Measurements from ENCODE around the gene RAD9A. TPM values are rescaled to one million over a fixed set of nuclear protein-coding genes. Genes with fewer than 3 reads are reported as not detected.

RAD9A gene
- total and polyA plus RNA-seq, 2 of the 4 experiments (the other 2 are of a cell fraction): 2.0 to 10.3 TPM

DNA sequence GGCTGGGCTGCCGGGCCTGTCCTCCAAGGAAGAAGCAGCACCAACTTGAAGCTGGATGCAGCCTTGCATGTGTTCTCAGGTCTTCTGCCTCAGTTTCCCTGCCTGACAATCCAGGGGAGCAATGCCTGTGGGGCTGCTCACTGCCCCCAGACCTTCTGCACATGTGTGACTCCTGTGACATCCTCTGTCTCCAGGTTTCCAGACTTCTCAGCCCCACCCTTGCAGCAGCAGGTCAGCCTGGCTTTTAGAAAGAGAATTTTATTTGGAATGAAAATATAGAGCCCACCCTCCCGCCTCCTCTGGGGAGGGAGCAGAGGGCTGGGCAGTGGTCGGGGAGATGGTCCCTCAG lies 46.0 kb downstream of the RAD9A start:
- POLR2A ChIA-PET (ENCODE audit: unreplicated experiment): interaction anchor here (0.5 kb wide), 1 partner anchor 31 kb away, joined by 12 read pairs; no protein-coding TSS in a partner anchor
- intact Hi-C loops (cut with micrococcal nuclease): no loop called here

More for the DNA sequence above, 46.0 kb downstream of the RAD9A start:
- H3K4me3 ChIP-seq (ENCODE audit: insufficient read depth, low read depth, low read length): no peak overlapping the region
- DNase-seq: no peak
- no peak overlapping the region for H3K4ac ChIP-seq (ENCODE audit: low read depth, low read length)
- no peak for ATAC-seq (ENCODE audit: low read depth)
- H3K4me1 ChIP-seq (ENCODE audit: control insufficient read depth, insufficient read depth, low read length): peaks cover 2% of the 10 kb centered on the region; the same call in 1 of the 2 replicates
- peaks cover 8% of the 10 kb centered on the region for H4K20me1 ChIP-seq (ENCODE audit: insufficient read depth, low read length)
- peaks cover 8% of the 10 kb centered on the region; the same call in 1 of the 2 replicates for H3K9me1 ChIP-seq (ENCODE audit: insufficient read depth, low read length)
- TF ChIP-seq NFE2L2 (IDR thresholded peaks at IDR 0.05; ENCODE audit: low read depth, low read length) (no peak), RFX5 (IDR thresholded peaks at IDR 0.05; ENCODE audit: low read depth, low read length) (no peak), SMC3 (IDR thresholded peaks at IDR 0.05; ENCODE audit: low read depth, low read length) (no peak), CHD1 (IDR thresholded peaks at IDR 0.05; ENCODE audit: low read depth, low read length) (no peak), MXI1 (IDR thresholded peaks at IDR 0.05; ENCODE audit: borderline replicate concordance, low read depth, low read length) (no peak), RCOR1 (IDR thresholded peaks at IDR 0.05; ENCODE audit: insufficient replicate concordance, low read length) (no peak), MAZ (IDR thresholded peaks at IDR 0.05; ENCODE audit: borderline replicate concordance, low read depth, low read length) (no peak), BHLHE40 (IDR thresholded peaks at IDR 0.05; ENCODE audit: low read depth, low read length) (no peak), FOS (IDR thresholded peaks at IDR 0.05; ENCODE audit: low read depth, low read length) (no peak), CEBPB (IDR thresholded peaks at IDR 0.05; ENCODE audit: low read depth, low read length) (no peak)
- TF ChIP-seq, protein P1, sequence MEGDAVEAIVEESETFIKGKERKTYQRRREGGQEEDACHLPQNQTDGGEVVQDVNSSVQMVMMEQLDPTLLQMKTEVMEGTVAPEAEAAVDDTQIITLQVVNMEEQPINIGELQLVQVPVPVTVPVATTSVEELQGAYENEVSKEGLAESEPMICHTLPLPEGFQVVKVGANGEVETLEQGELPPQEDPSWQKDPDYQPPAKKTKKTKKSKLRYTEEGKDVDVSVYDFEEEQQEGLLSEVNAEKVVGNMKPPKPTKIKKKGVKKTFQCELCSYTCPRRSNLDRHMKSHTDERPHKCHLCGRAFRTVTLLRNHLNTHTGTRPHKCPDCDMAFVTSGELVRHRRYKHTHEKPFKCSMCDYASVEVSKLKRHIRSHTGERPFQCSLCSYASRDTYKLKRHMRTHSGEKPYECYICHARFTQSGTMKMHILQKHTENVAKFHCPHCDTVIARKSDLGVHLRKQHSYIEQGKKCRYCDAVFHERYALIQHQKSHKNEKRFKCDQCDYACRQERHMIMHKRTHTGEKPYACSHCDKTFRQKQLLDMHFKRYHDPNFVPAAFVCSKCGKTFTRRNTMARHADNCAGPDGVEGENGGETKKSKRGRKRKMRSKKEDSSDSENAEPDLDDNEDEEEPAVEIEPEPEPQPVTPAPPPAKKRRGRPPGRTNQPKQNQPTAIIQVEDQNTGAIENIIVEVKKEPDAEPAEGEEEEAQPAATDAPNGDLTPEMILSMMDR (conservative IDR thresholded peaks at IDR 0.05; ENCODE audit: low read depth, low read length): no peak
- no peak overlapping the region for H4K91ac ChIP-seq (ENCODE audit: insufficient read depth, low read depth, low read length)
- H3K27ac ChIP-seq (ENCODE audit: insufficient read depth, low read length): no peak overlapping the region
- no peaks in the 10 kb centered on the region for H3K27me3 ChIP-seq (ENCODE audit: control insufficient read depth, insufficient read depth, low read length)
- WGBS, 2 experiments (ENCODE audit: extremely low coverage in 2 of 2, insufficient read length in 1 of 2): 80% methylated on average over 2 of the region's 3 CpGs; no CpG with 5 or more reads in 1 of the 2 experiments
- H3K36me3 ChIP-seq (ENCODE audit: control insufficient read depth, insufficient read depth, low read length): peaks cover 60% of the 10 kb centered on the region
- H4K5ac ChIP-seq (ENCODE audit: low read depth, low read length): no peak overlapping the region
- H3K9me3 ChIP-seq (ENCODE audit: control insufficient read depth, insufficient read depth, low read length): no peaks in the 10 kb centered on the region
- dilution Hi-C loops (cut with HindIII; ENCODE audit: low sequenced_read_pairs, unreplicated experiment): no loop called here
- in situ Hi-C loops (cut with MboI; ENCODE audit: low sequenced_read_pairs): no loop called here
- H2BK15ac ChIP-seq (ENCODE audit: low read depth, low read length): no peak overlapping the region
- H2AK5ac ChIP-seq (ENCODE audit: low read depth, low read length): no peak overlapping the region
- no peak overlapping the region for H2BK120ac ChIP-seq (ENCODE audit: low read depth, low read length)
- no peak overlapping the region for H2BK20ac ChIP-seq (ENCODE audit: low read depth, low read length)
- H4K8ac ChIP-seq (ENCODE audit: low read depth in 2 of 2, low read length in 2 of 2): no peak overlapping the region
- H3K56ac ChIP-seq (ENCODE audit: extremely low read depth, insufficient read depth, low read length): no peak overlapping the region
- CTCF ChIA-PET: no interaction called here
- no TSS peak for BruUV-seq (replicated peaks)
- no peak overlapping the region for H2AK9ac ChIP-seq (replicated peaks; ENCODE audit: low read depth, low read length, poor library complexity)
- H3K79me1 ChIP-seq (ENCODE audit: low read depth in 1 of 2, low read length in 2 of 2): peaks cover 8 to 22% of the 10 kb centered on the region in 2 experiments
- no peak overlapping the region for H3K9ac ChIP-seq (ENCODE audit: low read depth, low read length)
- H3K23ac ChIP-seq (ENCODE audit: low read depth, low read length): no peak overlapping the region
- H2AFZ ChIP-seq (replicated peaks; ENCODE audit: low read length, poor library complexity): no peak overlapping the region
- H2BK5ac ChIP-seq (ENCODE audit: low read depth, low read length, poor library complexity, severe bottlenecking): no peak overlapping the region
- no peak overlapping the region for H3K4me2 ChIP-seq (ENCODE audit: low read depth, low read length)
- H3K18ac ChIP-seq (ENCODE audit: low read depth, low read length): no peak overlapping the region
- H3K14ac ChIP-seq (replicated peaks; ENCODE audit: low read depth, low read length): no peak overlapping the region
